ENCODE measurements around the gene NEB.
A peak's percentile ranks its signal among the peaks of the same experiment; 100 is the strongest.
"Not testable (repeated sequence)": the region's sequence is repeated elsewhere in the genome, so short reads cannot be mapped to it uniquely, and the experiment has no call there.

The NEB gene

GRCh38 chr2:151651274-151651673 is 83.0 kb downstream of the NEB start:
- no peak for DNase-seq (ENCODE audit: low spot score)

- no peak for DNase-seq (ENCODE audit: low spot score)
Measured at GRCh38 chr2:151650456-151650855, 83.8 kb downstream of the NEB start.

GRCh38 chr2:151649966-151650365 is 84.3 kb downstream of the NEB start:
- no peak for DNase-seq (ENCODE audit: low spot score)

GRCh38 chr2:151649400-151649799 is 84.9 kb downstream of the NEB start:
- no peak for DNase-seq (ENCODE audit: low spot score)

GRCh38 chr2:151646512-151646911 is 87.8 kb downstream of the NEB start:
- not testable (repeated sequence) for DNase-seq (ENCODE audit: low spot score)

GRCh38 chr2:151644580-151644979 is 89.7 kb downstream of the NEB start:
- no peak for DNase-seq (ENCODE audit: low spot score)

GRCh38 chr2:151641895-151642294 is 92.4 kb downstream of the NEB start:
- not testable (repeated sequence) for DNase-seq (ENCODE audit: low spot score)

- DNase-seq (ENCODE audit: low spot score), result no peak
Measured at GRCh38 chr2:151640087-151640486, 94.2 kb downstream of the NEB start.

- DNase-seq (ENCODE audit: low spot score), result no peak
Measured at GRCh38 chr2:151638990-151639389, 95.3 kb downstream of the NEB start.

- peak; percentile 61 for DNase-seq (ENCODE audit: low spot score)
Measured at GRCh38 chr2:151638191-151638933, 95.9 kb downstream of the NEB start.

GRCh38 chr2:151637271-151637781 is 97.0 kb downstream of the NEB start:
- peak; percentile 80 for DNase-seq (ENCODE audit: low spot score)

- no peak for DNase-seq (ENCODE audit: low spot score)
Measured at GRCh38 chr2:151634736-151635467, 99.4 kb downstream of the NEB start.

- no peak for DNase-seq (ENCODE audit: low spot score)
Measured at GRCh38 chr2:151632993-151633565, 101.2 kb downstream of the NEB start.

GRCh38 chr2:151630372-151630771 is 103.9 kb downstream of the NEB start:
- DNase-seq (ENCODE audit: low spot score), result no peak

- no peak for DNase-seq (ENCODE audit: low spot score)
Measured at GRCh38 chr2:151627353-151627752, 106.9 kb downstream of the NEB start.

GRCh38 chr2:151624271-151624670 is 110.0 kb downstream of the NEB start:
- no peak for DNase-seq (ENCODE audit: low spot score)

GRCh38 chr2:151623631-151624030 is 110.6 kb downstream of the NEB start:
- DNase-seq (ENCODE audit: low spot score), result no peak

GRCh38 chr2:151620761-151621160 is 113.5 kb downstream of the NEB start:
- no peak for DNase-seq (ENCODE audit: low spot score)

GRCh38 chr2:151619337-151619989 is 114.8 kb downstream of the NEB start:
- no peak for DNase-seq (ENCODE audit: low spot score)

GRCh38 chr2:151616760-151617339 is 117.4 kb downstream of the NEB start:
- DNase-seq (ENCODE audit: low spot score), result no peak

- peak; percentile 12 for DNase-seq (ENCODE audit: low spot score)
Measured at GRCh38 chr2:151614606-151615306, 119.5 kb downstream of the NEB start.

Data from CD4-positive, alpha-beta T cell treated with Interleukin-6 at 100 ng/mL for 8 hours (primary cell).